Measurements from ENCODE around the gene SPPL2A. TPM values are rescaled to one million over a fixed set of nuclear protein-coding genes. Genes with fewer than 3 reads are reported as not detected.

SPPL2A gene
- total RNA-seq, 1 donor from 2014 or later: 55.0 TPM

- DNase-seq (ENCODE audit: low read depth, low spot score): no peak
- H3K4me1 Mint-ChIP-seq: no peaks in the 10 kb centered on the region
- H3K27me3 Mint-ChIP-seq (ENCODE audit: low read depth): no peaks in the 10 kb centered on the region
- no peaks in the 10 kb centered on the region for H3K9me3 Mint-ChIP-seq
- no peak overlapping the region for H3K4me3 Mint-ChIP-seq
- no peaks in the 10 kb centered on the region for H3K36me3 Mint-ChIP-seq (ENCODE audit: low read depth)
- H3K27ac Mint-ChIP-seq (ENCODE audit: unreplicated experiment): no peak overlapping the region
- TF ChIP-seq CTCF (conservative IDR thresholded peaks at IDR 0.05): no peak
Measured at GRCh38 chr15:50797926-50798325, 32.4 kb upstream of the SPPL2A start.

- H3K27ac Mint-ChIP-seq (ENCODE audit: unreplicated experiment): no peak overlapping the region
- TF ChIP-seq CTCF (conservative IDR thresholded peaks at IDR 0.05): no peak
Measured at GRCh38 chr15:50791486-50791885, 26.0 kb upstream of the SPPL2A start.

GRCh38 chr15:50790778-50791453 lies 25.4 kb upstream of the SPPL2A start:
- Mint-ChIP-seq H3K4me1 (peaks cover 4% of the 10 kb centered on the region), H3K27ac (ENCODE audit: unreplicated experiment) (no peak overlapping the region), H3K27me3 (ENCODE audit: low read depth) (peaks cover 3% of the 10 kb centered on the region), H3K9me3 (no peaks in the 10 kb centered on the region), H3K36me3 (ENCODE audit: low read depth) (no peaks in the 10 kb centered on the region), H3K4me3 (no peak overlapping the region)
- DNase-seq (ENCODE audit: low read depth, low spot score): no peak
- no peak for TF ChIP-seq CTCF (conservative IDR thresholded peaks at IDR 0.05)

More at GRCh38 chr15:50791486-50791885, 26.0 kb upstream of the SPPL2A start:
- Mint-ChIP-seq H3K4me3 (no peak overlapping the region), H3K4me1 (peaks cover 4% of the 10 kb centered on the region), H3K27me3 (ENCODE audit: low read depth) (no peaks in the 10 kb centered on the region), H3K36me3 (ENCODE audit: low read depth) (no peaks in the 10 kb centered on the region), H3K9me3 (no peaks in the 10 kb centered on the region)
- DNase-seq (ENCODE audit: low read depth, low spot score): no peak

- Mint-ChIP-seq H3K4me1 (peaks cover 4% of the 10 kb centered on the region), H3K27me3 (ENCODE audit: low read depth) (peaks cover 16% of the 10 kb centered on the region), H3K9me3 (no peaks in the 10 kb centered on the region), H3K4me3 (no peak overlapping the region), H3K27ac (ENCODE audit: unreplicated experiment) (no peak overlapping the region), H3K36me3 (ENCODE audit: low read depth) (no peaks in the 10 kb centered on the region)
- no peak for TF ChIP-seq CTCF (conservative IDR thresholded peaks at IDR 0.05)
- no peak for DNase-seq (ENCODE audit: low read depth, low spot score)
Measured at GRCh38 chr15:50786871-50787270, 21.4 kb upstream of the SPPL2A start.

GRCh38 chr15:50786438-50786837 lies 20.9 kb upstream of the SPPL2A start:
- no peak for DNase-seq (ENCODE audit: low read depth, low spot score)
- Mint-ChIP-seq H3K4me3 (no peak overlapping the region), H3K9me3 (no peaks in the 10 kb centered on the region), H3K27ac (ENCODE audit: unreplicated experiment) (no peak overlapping the region), H3K27me3 (ENCODE audit: low read depth) (peaks cover 17% of the 10 kb centered on the region), H3K36me3 (ENCODE audit: low read depth) (no peaks in the 10 kb centered on the region), H3K4me1 (peaks cover 4% of the 10 kb centered on the region)
- no peak for TF ChIP-seq CTCF (conservative IDR thresholded peaks at IDR 0.05)
